ENCODE data around the gene FILIP1L. TPM values are rescaled to one million over a fixed set of nuclear protein-coding genes. Genes with fewer than 3 reads are reported as not detected.
A peak's percentile ranks its signal among the peaks of the same experiment; 100 is the strongest.

FILIP1L gene
- total RNA-seq, 4 donors from 2014 or later, result 113 to 149 (median 122) TPM

GRCh38 chr3:100082714-100083113, 31.6 kb downstream of the FILIP1L start:
- Histone ChIP-seq H3K27me3 (no peaks in the 10 kb centered on the region), H3K27ac (no peak overlapping the region), H3K36me3 (no peaks in the 10 kb centered on the region), H3K9me3 (no peaks in the 10 kb centered on the region), H3K4me1 (peaks cover 4 to 33% (median 7%) of the 10 kb centered on the region in 3 donors), H3K4me3 (no peak overlapping the region)
- 90 to 100% methylated on average over 1 of the region's 1 CpG for WGBS, 2 donors (ENCODE audit: low coverage in 1 of 2)
- ATAC-seq, result no peak
- TF ChIP-seq EP300 (IDR thresholded peaks at IDR 0.05), result no peak
- no peak for TF ChIP-seq POLR2A (IDR thresholded peaks at IDR 0.05)
- TF ChIP-seq CTCF (IDR thresholded peaks at IDR 0.05), result no peak
- no peak for TF ChIP-seq POLR2AphosphoS5 (IDR thresholded peaks at IDR 0.05)

GRCh38 chr3:100081986-100082692, 32.2 kb downstream of the FILIP1L start:
- Histone ChIP-seq H3K36me3 (no peaks in the 10 kb centered on the region), H3K27ac (no peak overlapping the region), H3K4me1 (peaks cover 6 to 34% (median 7%) of the 10 kb centered on the region in 3 donors), H3K9me3 (no peaks in the 10 kb centered on the region), H3K4me3 (no peak overlapping the region), H3K27me3 (no peaks in the 10 kb centered on the region)
- no peak for TF ChIP-seq POLR2A (IDR thresholded peaks at IDR 0.05)
- TF ChIP-seq POLR2AphosphoS5 (IDR thresholded peaks at IDR 0.05), result no peak
- no peak for TF ChIP-seq EP300 (IDR thresholded peaks at IDR 0.05)
- TF ChIP-seq CTCF (IDR thresholded peaks at IDR 0.05), result no peak
- WGBS, 2 donors (ENCODE audit: low coverage in 1 of 2), result 53 to 56% methylated on average over 2 of the region's 2 CpGs
- ATAC-seq, result no peak

GRCh38 chr3:100081311-100081710, 33.0 kb downstream of the FILIP1L start:
- ATAC-seq, result no peak
- no peak for TF ChIP-seq POLR2AphosphoS5 (IDR thresholded peaks at IDR 0.05)
- TF ChIP-seq CTCF (IDR thresholded peaks at IDR 0.05), result no peak
- no peak for TF ChIP-seq POLR2A (IDR thresholded peaks at IDR 0.05)
- Histone ChIP-seq H3K36me3 (no peaks in the 10 kb centered on the region), H3K4me1 (peaks cover 3 to 34% (median 4%) of the 10 kb centered on the region in 3 donors), H3K27me3 (no peaks in the 10 kb centered on the region), H3K9me3 (no peaks in the 10 kb centered on the region), H3K4me3 (no peak overlapping the region), H3K27ac (peak overlapping the region in 2 of 4 donors; percentile 44 to 55)
- WGBS, 2 donors (ENCODE audit: low coverage in 1 of 2), result 33 to 56% methylated on average over 1 of the region's 1 CpG

GRCh38 chr3:100080573-100080972, 33.7 kb downstream of the FILIP1L start:
- peak overlapping the region; percentile 32 to 55 (median 42) for H3K27ac ChIP-seq
- ATAC-seq, result no peak
- 0 to 30% methylated on average over 2 of the region's 2 CpGs for WGBS, 2 donors (ENCODE audit: low coverage in 1 of 2)

More at GRCh38 chr3:100080573-100080972, 33.7 kb downstream of the FILIP1L start:
- no peak overlapping the region for H3K4me3 ChIP-seq
- H3K36me3 ChIP-seq, result no peaks in the 10 kb centered on the region
- H3K27me3 ChIP-seq, result no peaks in the 10 kb centered on the region
- no peak for TF ChIP-seq EP300 (IDR thresholded peaks at IDR 0.05)
- TF ChIP-seq POLR2AphosphoS5 (IDR thresholded peaks at IDR 0.05), result no peak
- no peak for TF ChIP-seq CTCF (IDR thresholded peaks at IDR 0.05)
- no peak for TF ChIP-seq POLR2A (IDR thresholded peaks at IDR 0.05)
- no peaks in the 10 kb centered on the region for H3K9me3 ChIP-seq
- H3K4me1 ChIP-seq, result peaks cover 0 to 32% (median 4%) of the 10 kb centered on the region in 3 donors
